HL-60 (cell line): Measurements from ENCODE around the gene GSN.

Experiments
- CTCF ChIP-seq: IDR thresholded peaks from one replicate; pipeline ENCODE4 v1.5.1; 2011; ENCODE audit warnings: low read length, control low read depth, inconsistent platforms; ENCODE audit not compliant: insufficient read depth
- GABPA ChIP-seq: IDR thresholded peaks from 2 replicates; pipeline ENCODE4 v1.6.1; 2012; ENCODE audit warnings: low read depth
- POLR2AphosphoS5 ChIP-seq: IDR thresholded peaks from 2 replicates; pipeline ENCODE4 v1.6.1; 2012; ENCODE audit warnings: low read depth

- TF ChIP-seq CTCF (no peak), GABPA (no peak), POLR2AphosphoS5 (no peak)
Measured at GRCh38 chr9:121373011-121373729, 105.2 kb downstream of the GSN start.
